GM23248 (cell line): ENCODE results near the gene PRSS2. TPM values are rescaled to one million over a fixed set of nuclear protein-coding genes. Genes with fewer than 3 reads are reported as not detected.

Experiments
- DNase-seq: peaks from one replicate; pipeline ENCODE4 v3.0.0-alpha.2; 2015
- H2AFZ ChIP-seq: fragments of 200-600 bp; sonication (generic); 2 replicates; pipeline ENCODE4 v1.6.1; 2016; ENCODE audit warnings: antibody characterized with exemption
- H3F3A ChIP-seq: fragments of 200-600 bp; sonication (generic); 2 replicates; pipeline ENCODE4 v1.6.1; 2016; ENCODE audit warnings: mild to moderate bottlenecking, antibody characterized with exemption, mixed run types; ENCODE audit not compliant: insufficient read depth
- H3K27ac ChIP-seq: fragments of 200-600 bp; sonication (generic); 2 replicates; pipeline ENCODE4 v1.5.1; 2016; ENCODE audit warnings: mild to moderate bottlenecking
- H3K27me3 ChIP-seq: fragments of 200-600 bp; sonication (generic); replicated peaks from 2 replicates; pipeline ENCODE4 v1.6.1; 2016; ENCODE audit warnings: mild to moderate bottlenecking; ENCODE audit not compliant: insufficient read depth
- H3K36me3 ChIP-seq: fragments of 200-600 bp; sonication (generic); 2 replicates; pipeline ENCODE4 v1.6.1; 2016; ENCODE audit warnings: low read depth, mild to moderate bottlenecking
- H3K4me1 ChIP-seq: fragments of 200-600 bp; sonication (generic); 2 replicates; pipeline ENCODE4 v1.6.1; 2016; ENCODE audit warnings: mild to moderate bottlenecking; ENCODE audit not compliant: insufficient read depth
- H3K4me2 ChIP-seq: fragments of 200-600 bp; sonication (generic); one replicate; pipeline ENCODE4 v1.6.1; 2016; ENCODE audit warnings: mild to moderate bottlenecking; ENCODE audit not compliant: unreplicated experiment
- H3K4me3 ChIP-seq: fragments of 200-600 bp; sonication (generic); 2 replicates; pipeline ENCODE4 v1.5.1; 2016; ENCODE audit warnings: mild to moderate bottlenecking
- H3K79me2 ChIP-seq: fragments of 200-600 bp; sonication (generic); 2 replicates; pipeline ENCODE4 v1.6.1; 2016; ENCODE audit warnings: mild to moderate bottlenecking; ENCODE audit not compliant: insufficient read depth
- H3K9ac ChIP-seq: fragments of 200-600 bp; sonication (generic); 2 replicates; pipeline ENCODE4 v1.6.1; 2016; ENCODE audit warnings: mild to moderate bottlenecking
- H3K9me2 ChIP-seq: fragments of 200-600 bp; sonication (generic); 2 replicates; pipeline ENCODE4 v1.6.1; 2016; ENCODE audit warnings: mixed run types, mild to moderate bottlenecking, moderate library complexity; ENCODE audit not compliant: insufficient read depth
- H3K9me3 ChIP-seq: fragments of 200-600 bp; sonication (generic); one replicate; pipeline ENCODE4 v1.6.1; 2017; ENCODE audit warnings: low read depth
- H4K20me1 ChIP-seq: fragments of 200-600 bp; sonication (generic); 2 replicates; pipeline ENCODE4 v1.6.0; 2016; ENCODE audit not compliant: insufficient read depth
- EZH2 ChIP-seq: fragments of 200-600 bp; sonication (generic); IDR thresholded peaks from 2 replicates; pipeline ENCODE4 v1.6.1; 2018; ENCODE audit warnings: antibody characterized with exemption, mild to moderate bottlenecking; ENCODE audit not compliant: insufficient read depth, poor library complexity, severe bottlenecking
- EZH2phosphoT487 ChIP-seq: fragments of 200-600 bp; sonication (generic); IDR thresholded peaks from 2 replicates; pipeline ENCODE4 v1.6.1; 2018; ENCODE audit warnings: antibody characterized with exemption, moderate library complexity, mild to moderate bottlenecking, low read depth; ENCODE audit not compliant: insufficient read depth
- WGBS, 2 experiments: methylation state at CpG; one replicate each; pipeline ENCODE4 v1.1.6; 2015 to 2017; ENCODE audit warnings: low lambda C conversion rate in 2 of 2, low coverage in 1 of 2; ENCODE audit errors: missing lambda C conversion rate in 2 of 2; 5-methylcytosine and 5-hydroxymethylcytosine counted together
- in situ Hi-C: fragments of 300-500 bp; cut with MboI; formaldehyde crosslinking; loops from 2 replicates; pipeline ENCODE4 v1.15.0; 2020
- polyA plus RNA-seq: library from polyadenylated mRNA; unstranded; fragments of >200 nt; fragmentation: Nextera tagmentation; extraction: Ambion mirVana; gene quantifications from 2 replicates; pipeline ENCODE4 v1.2.1, GENCODE V29; 2016
- total RNA-seq: library from RNA; depleted of rRNA; stranded (reverse); fragments of >200 nt; shearing (Covaris generic); gene quantifications from 2 replicates; pipeline ENCODE4 v1.2.3, GENCODE V29; 2014

PRSS2 gene
- total and polyA plus RNA-seq, 2 experiments from 2014 or later = not detected

DNA sequence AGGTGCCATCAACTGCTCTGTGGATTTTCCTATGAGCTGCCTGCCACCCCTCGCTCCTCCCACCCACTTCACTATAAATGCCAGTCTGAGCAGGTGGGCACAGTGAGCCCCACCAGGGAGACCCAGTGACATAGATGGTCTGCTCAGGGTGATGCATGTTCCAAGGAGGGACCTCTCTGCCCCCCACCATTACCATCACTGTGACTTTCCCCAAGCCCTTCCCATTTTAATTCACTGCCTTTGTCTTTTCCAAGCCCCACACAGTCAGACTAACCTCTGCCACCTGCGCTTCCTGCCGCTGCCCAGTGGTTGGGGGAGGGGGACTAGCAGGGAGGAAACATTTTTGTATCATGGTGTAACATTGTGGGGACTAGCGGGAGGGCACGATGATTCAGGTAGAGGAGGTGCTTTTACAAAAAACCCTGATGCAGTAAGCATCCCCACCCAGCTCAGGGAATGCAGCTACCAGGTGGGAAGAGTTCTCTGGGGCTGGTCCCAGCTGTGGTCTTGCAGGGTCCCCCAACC is 24.6 kb downstream of the PRSS2 start:
- WGBS, 2 experiments = 52 to 62% methylated on average over 4 to 5 of the region's 5 CpGs
- no peak for TF ChIP-seq EZH2
- TF ChIP-seq EZH2phosphoT487 = no peak
- H3K27ac ChIP-seq = no peak overlapping the region

DNA sequence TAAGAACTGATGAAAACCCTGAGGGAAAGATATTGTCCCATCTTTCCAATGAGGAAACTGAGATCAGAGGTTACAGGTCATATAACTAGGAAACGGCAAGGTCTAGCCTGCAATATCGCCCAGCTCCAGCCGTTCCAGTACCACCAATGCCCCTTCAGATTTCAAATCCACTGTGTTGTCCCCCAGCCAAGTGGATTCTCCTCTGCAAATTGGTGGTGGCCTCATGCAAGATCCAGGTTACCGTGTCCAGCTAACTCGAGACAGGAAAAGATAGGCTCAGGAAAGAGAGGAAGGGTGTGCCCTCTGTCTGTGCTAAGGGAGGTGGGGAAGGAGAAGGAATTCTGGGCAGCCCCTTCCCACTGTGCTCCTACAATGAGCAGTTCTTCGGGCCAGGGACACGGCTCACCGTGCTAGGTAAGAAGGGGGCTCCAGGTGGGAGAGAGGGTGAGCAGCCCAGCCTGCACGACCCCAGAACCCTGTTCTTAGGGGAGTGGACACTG is 25.3 kb downstream of the PRSS2 start:
- no peaks in the 10 kb centered on the region for H3K36me3 ChIP-seq
- no peak overlapping the region for H3K27ac ChIP-seq
- no peak overlapping the region for H3K9ac ChIP-seq
- 22 to 23% methylated on average over 9 of the region's 9 CpGs for WGBS, 2 experiments
- in situ Hi-C loops = no loop called here
- H2AFZ ChIP-seq = no peak overlapping the region
- no peaks in the 10 kb centered on the region for H3F3A ChIP-seq
- TF ChIP-seq EZH2phosphoT487 = no peak
- TF ChIP-seq EZH2 = no peak
- no peaks in the 10 kb centered on the region for H3K9me3 ChIP-seq
- H3K79me2 ChIP-seq = no peaks in the 10 kb centered on the region
- DNase-seq = no peak
- H3K27me3 ChIP-seq = peaks cover 82% of the 10 kb centered on the region
- peaks cover 4% of the 10 kb centered on the region; the same call in 1 of the 2 replicates for H3K4me1 ChIP-seq
- no peak overlapping the region for H3K4me3 ChIP-seq
- no peaks in the 10 kb centered on the region for H4K20me1 ChIP-seq
- H3K9me2 ChIP-seq = no peaks in the 10 kb centered on the region
- H3K4me2 ChIP-seq = no peak overlapping the region

More for the DNA sequence above, 24.6 kb downstream of the PRSS2 start:
- DNase-seq = no peak
- Histone ChIP-seq H3K4me2 (no peak overlapping the region), H3K4me1 (peaks cover 4% of the 10 kb centered on the region; the same call in 1 of the 2 replicates), H3K9ac (no peak overlapping the region), H4K20me1 (no peaks in the 10 kb centered on the region), H3K9me3 (no peaks in the 10 kb centered on the region), H3K9me2 (no peaks in the 10 kb centered on the region), H3K79me2 (no peaks in the 10 kb centered on the region), H3K27me3 (peaks cover 86% of the 10 kb centered on the region), H3K4me3 (no peak overlapping the region), H3K36me3 (no peaks in the 10 kb centered on the region), H3F3A (no peaks in the 10 kb centered on the region), H2AFZ (no peak overlapping the region)
- in situ Hi-C loops = no loop called here

DNA sequence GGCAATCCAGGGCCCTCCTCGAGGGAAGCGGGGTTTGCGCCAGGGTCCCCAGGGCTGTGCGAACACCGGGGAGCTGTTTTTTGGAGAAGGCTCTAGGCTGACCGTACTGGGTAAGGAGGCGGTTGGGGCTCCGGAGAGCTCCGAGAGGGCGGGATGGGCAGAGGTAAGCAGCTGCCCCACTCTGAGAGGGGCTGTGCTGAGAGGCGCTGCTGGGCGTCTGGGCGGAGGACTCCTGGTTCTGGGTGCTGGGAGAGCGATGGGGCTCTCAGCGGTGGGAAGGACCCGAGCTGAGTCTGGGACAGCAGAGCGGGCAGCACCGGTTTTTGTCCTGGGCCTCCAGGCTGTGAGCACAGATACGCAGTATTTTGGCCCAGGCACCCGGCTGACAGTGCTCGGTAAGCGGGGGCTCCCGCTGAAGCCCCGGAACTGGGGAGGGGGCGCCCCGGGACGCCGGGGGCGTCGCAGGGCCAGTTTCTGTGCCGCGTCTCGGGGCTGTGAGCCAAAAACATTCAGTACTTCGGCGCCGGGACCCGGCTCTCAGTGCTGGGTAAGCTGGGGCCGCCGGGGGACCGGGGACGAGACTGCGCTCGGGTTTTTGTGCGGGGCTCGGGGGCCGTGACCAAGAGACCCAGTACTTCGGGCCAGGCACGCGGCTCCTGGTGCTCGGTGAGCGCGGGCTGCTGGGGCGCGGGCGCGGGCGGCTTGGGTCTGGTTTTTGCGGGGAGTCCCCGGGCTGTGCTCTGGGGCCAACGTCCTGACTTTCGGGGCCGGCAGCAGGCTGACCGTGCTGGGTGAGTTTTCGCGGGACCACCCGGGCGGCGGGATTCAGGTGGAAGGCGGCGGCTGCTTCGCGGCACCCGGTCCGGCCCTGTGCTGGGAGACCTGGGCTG is 26.0 kb downstream of the PRSS2 start:
- 3 to 4% methylated on average over 54 to 59 of the region's 74 CpGs for WGBS, 2 experiments
- Histone ChIP-seq H3K36me3 (no peaks in the 10 kb centered on the region), H3K9me3 (no peaks in the 10 kb centered on the region), H3K4me1 (peaks cover 4% of the 10 kb centered on the region; the same call in 1 of the 2 replicates), H3F3A (no peaks in the 10 kb centered on the region), H3K4me2 (no peak overlapping the region), H3K79me2 (no peaks in the 10 kb centered on the region), H3K9me2 (no peaks in the 10 kb centered on the region), H3K27ac (no peak overlapping the region), H2AFZ (no peak overlapping the region), H3K4me3 (peak overlapping the region; percentile 37; the same call in 1 of the 2 replicates), H3K9ac (no peak overlapping the region), H4K20me1 (no peaks in the 10 kb centered on the region), H3K27me3 (peaks cover 82% of the 10 kb centered on the region)
- peak; percentile 24 for DNase-seq
- TF ChIP-seq EZH2 (no peak), EZH2phosphoT487 (peak; percentile 34; the same call in 1 of the 2 replicates)
- in situ Hi-C loops = no loop called here

DNA sequence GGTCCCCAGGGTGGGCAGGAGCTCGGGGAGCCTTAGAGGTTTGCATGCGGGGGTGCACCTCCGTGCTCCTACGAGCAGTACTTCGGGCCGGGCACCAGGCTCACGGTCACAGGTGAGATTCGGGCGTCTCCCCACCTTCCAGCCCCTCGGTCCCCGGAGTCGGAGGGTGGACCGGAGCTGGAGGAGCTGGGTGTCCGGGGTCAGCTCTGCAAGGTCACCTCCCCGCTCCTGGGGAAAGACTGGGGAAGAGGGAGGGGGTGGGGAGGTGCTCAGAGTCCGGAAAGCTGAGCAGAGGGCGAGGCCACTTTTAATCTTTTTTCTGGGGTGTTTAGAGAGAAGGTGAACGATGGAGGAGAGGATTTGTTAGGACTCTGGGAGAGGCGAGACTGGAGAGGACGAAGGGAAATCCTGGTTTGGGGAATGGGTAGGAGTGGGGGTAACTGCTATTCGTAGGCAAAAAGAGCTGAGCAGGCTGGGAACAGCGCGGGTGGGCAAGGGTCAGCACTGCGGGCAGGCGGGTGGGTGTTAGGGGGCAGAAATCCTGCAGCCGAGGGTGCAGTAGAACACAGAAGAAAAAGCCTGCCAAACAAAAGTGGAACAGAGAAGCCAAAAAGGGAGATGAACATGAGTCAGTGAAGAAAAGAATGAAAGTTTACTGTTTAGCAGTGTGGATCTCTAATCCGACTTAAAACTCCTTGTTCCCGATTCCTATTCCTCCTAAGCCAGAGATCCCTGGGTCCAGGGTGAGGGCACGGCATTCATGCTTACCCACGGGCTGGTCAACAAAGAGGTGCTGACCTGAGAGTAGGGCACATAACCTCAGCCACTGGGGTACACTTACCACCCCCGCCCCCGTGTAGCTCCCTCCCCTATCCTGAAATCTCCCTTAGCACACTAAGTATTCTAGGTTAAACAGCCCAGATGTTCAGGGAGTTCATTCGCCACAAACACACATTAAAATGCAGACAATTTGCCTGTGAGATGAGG is 26.9 kb downstream of the PRSS2 start:
- Histone ChIP-seq H3K9me2 (no peaks in the 10 kb centered on the region), H3K27ac (no peak overlapping the region), H3K9me3 (no peaks in the 10 kb centered on the region), H3K36me3 (no peaks in the 10 kb centered on the region), H3F3A (no peaks in the 10 kb centered on the region), H3K4me1 (peaks cover 4% of the 10 kb centered on the region; the same call in 1 of the 2 replicates), H3K4me2 (no peak overlapping the region), H3K9ac (no peak overlapping the region), H3K27me3 (peaks cover 87% of the 10 kb centered on the region), H3K4me3 (peak overlapping the region; percentile 37; the same call in 1 of the 2 replicates), H4K20me1 (no peaks in the 10 kb centered on the region), H2AFZ (no peak overlapping the region), H3K79me2 (no peaks in the 10 kb centered on the region)
- peak; percentile 23 for DNase-seq
- WGBS, 2 experiments = 6% methylated on average over 26 to 29 of the region's 33 CpGs
- TF ChIP-seq EZH2phosphoT487 (0 out of 2 replicates have a peak, but pooled peaks have one; percentile 56), EZH2 (peak; percentile 91)
- in situ Hi-C loops = no loop called here
